Cardiac muscle cell (in vitro differentiated cells and primary cell): Measurements from ENCODE around the gene CDK14. TPM values are rescaled to one million over a fixed set of nuclear protein-coding genes. Genes with fewer than 3 reads are reported as not detected.
A peak's percentile ranks its signal among the peaks of the same experiment; 100 is the strongest.

Experiments
- DNase-seq, 2 donors: peaks; one replicate each; pipeline versions ENCODE4 v3.0.0 to v3.0.0-alpha.2; 2010 to 2017; ENCODE audit warnings: low read depth in 1 of 2, low spot score in 1 of 2
- H3K27ac ChIP-seq: fragments of 200-600 bp; sonication (generic); 2 replicates; pipeline ENCODE4 v1.5.1; 2016
- H3K27me3 ChIP-seq: fragments of 200-600 bp; sonication (generic); 2 replicates; pipeline ENCODE4 v1.6.0; 2016; ENCODE audit warnings: control low read depth
- H3K36me3 ChIP-seq: fragments of 200-600 bp; sonication (generic); 2 replicates; pipeline ENCODE4 v1.5.1; 2016; ENCODE audit warnings: control low read depth
- H3K4me1 ChIP-seq: fragments of 200-600 bp; sonication (generic); 2 replicates; pipeline ENCODE4 v1.8.1; 2017; ENCODE audit warnings: low read depth, mild to moderate bottlenecking, mixed run types
- H3K4me3 ChIP-seq: fragments of 200-600 bp; sonication (generic); 2 replicates; pipeline ENCODE4 v1.5.1; 2016; ENCODE audit warnings: mild to moderate bottlenecking
- H3K9me3 ChIP-seq: fragments of 200-600 bp; sonication (generic); 2 replicates; pipeline ENCODE4 v1.5.1; 2017; ENCODE audit warnings: low read depth, mild to moderate bottlenecking, control low read depth
- CTCF ChIP-seq: IDR thresholded peaks from 2 replicates; pipeline ENCODE4 v1.5.1; 2012; ENCODE audit warnings: low read depth, mild to moderate bottlenecking, low read length
- polyA plus RNA-seq: library from polyadenylated mRNA; unstranded; fragments of >200 nt; fragmentation: Nextera tagmentation; extraction: Ambion mirVana; gene quantifications from 2 replicates; pipeline ENCODE4 v1.2.1, GENCODE V29; 2016
- total RNA-seq: library from RNA; depleted of rRNA; stranded (reverse); fragments of >200 nt; gene quantifications from 2 replicates; pipeline ENCODE4 v1.2.3, GENCODE V29; 2016

Gene CDK14
- total and polyA plus RNA-seq, 2 experiments from 2014 or later, result 22.5 to 23.1 TPM

DNA sequence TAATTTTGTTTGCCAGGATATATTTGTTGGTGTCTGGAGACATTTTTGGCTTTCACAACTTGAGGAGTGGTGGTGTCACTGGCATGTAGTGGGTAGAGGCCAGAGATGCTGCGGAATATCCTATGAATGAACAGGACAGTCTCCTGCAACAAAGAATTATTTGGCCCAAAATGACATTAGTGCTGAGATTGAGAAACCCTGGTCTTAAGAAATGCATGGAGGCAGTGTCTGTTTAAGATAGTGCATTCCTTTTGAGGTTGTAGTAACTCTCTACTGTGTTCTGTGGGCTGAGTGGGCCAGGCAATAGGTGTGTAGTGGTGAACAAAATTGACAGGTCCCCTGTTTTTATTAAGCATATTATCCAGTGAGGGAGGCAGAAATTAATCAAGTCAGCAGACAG lies 165.5 kb downstream of the CDK14 start:
- Histone ChIP-seq H3K4me1 (peaks cover 19% of the 10 kb centered on the region), H3K36me3 (no peaks in the 10 kb centered on the region), H3K27ac (no peak overlapping the region), H3K27me3 (no peaks in the 10 kb centered on the region), H3K4me3 (no peak overlapping the region), H3K9me3 (no peaks in the 10 kb centered on the region)
- no peak for TF ChIP-seq CTCF
- DNase-seq, result peak in 1 of 2 donors; percentile 30

DNA sequence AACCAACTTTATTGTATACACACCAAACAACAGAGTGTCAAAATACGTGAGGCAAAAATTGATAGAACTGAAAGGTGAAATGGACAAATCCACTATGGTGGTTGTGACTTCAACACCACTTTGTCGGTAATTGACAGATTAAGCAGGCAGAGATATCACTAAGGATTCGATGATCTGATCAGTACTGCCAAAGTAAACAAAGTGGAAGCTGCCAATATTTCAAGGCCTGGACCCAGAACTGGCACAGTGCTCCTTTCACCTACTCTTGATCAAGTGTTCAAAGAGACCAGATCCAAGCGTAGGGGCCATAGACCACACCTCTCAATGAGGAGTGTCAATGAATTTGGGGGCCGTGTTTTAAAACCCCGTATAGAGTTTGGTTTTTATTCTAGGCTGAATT lies 167.0 kb downstream of the CDK14 start:
- TF ChIP-seq CTCF, result no peak
- Histone ChIP-seq H3K4me3 (no peak overlapping the region), H3K9me3 (no peaks in the 10 kb centered on the region), H3K4me1 (peaks cover 29% of the 10 kb centered on the region), H3K36me3 (no peaks in the 10 kb centered on the region), H3K27ac (no peak overlapping the region), H3K27me3 (no peaks in the 10 kb centered on the region)
- no peak for DNase-seq

DNA sequence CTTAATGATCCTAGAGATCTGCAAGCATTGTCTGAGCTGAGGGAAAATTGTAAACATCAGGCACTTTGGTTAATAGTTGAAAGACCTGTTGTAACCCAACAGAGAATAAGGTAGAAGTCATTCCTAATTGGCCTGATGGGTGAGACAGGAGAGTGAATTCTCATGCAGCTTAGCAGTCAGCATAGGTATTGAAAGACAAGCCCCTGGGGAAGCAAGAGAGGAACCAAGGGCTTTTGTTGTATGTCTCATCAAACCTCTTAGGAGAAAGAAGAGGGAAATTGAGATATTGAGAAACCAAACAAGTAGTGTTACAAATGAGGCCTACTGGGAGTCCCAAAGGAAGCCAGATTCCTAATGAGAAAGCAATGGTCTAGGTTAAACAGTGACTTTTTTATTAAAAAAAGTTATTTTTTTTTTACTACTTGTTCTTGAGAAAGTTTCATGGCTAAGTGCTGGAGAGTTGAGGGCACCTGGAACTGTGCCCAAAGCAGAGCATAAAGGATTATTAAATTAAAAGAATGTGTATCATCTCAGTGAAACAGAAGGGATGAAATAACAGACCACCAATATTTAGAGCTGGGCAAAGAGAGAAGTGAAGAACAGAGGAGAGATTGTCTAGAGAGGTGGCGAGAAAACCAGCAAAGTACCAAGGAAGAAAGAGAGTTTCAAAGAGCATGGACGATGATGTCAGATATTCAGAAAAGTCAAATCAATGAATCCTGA lies 168.9 kb downstream of the CDK14 start:
- Histone ChIP-seq H3K4me3 (no peak overlapping the region), H3K27ac (no peak overlapping the region), H3K27me3 (no peaks in the 10 kb centered on the region), H3K9me3 (no peaks in the 10 kb centered on the region), H3K36me3 (no peaks in the 10 kb centered on the region), H3K4me1 (peaks cover 29% of the 10 kb centered on the region)
- TF ChIP-seq CTCF, result no peak
- no peak for DNase-seq

DNA sequence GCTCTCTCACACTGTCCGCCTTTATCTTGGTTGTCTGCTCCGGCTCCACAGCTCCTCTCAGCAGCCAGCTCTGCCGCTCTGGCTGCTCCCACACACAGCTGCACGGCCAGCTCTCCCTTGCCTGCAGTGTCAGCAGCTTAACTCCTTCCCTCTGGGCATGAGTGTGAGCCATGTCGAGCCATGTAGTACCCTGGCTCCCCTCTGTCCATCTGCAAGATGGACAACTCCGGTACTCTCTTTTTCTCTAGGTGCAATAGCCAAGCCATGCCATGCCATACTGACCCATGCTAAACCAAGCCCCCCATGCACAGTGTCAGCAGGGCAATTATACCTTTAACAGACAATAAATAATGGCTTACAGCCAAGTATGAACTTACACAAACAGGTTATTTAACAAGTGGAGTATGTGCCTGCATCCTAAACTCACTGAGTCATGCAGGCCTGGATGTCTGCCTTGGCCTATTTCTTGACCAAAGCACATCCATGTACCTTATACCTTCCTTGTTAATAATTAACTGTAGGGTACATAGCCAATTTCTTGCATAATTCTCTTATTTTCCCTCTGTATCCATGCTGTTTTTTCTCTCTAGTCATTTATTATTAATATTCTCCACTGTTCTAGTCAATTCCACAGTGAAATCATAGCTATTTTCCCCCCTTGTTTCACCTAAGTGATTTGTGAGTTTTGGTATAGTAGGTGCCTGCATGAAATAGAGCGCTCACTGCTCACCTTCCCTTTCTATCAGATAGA lies 170.9 kb downstream of the CDK14 start:
- Histone ChIP-seq H3K27ac (peak overlapping the region; percentile 87), H3K4me3 (no peak overlapping the region), H3K4me1 (peaks cover 24% of the 10 kb centered on the region), H3K9me3 (no peaks in the 10 kb centered on the region), H3K27me3 (no peaks in the 10 kb centered on the region), H3K36me3 (no peaks in the 10 kb centered on the region)
- TF ChIP-seq CTCF, result no peak
- DNase-seq, result peak; percentile 78 to 93

DNA sequence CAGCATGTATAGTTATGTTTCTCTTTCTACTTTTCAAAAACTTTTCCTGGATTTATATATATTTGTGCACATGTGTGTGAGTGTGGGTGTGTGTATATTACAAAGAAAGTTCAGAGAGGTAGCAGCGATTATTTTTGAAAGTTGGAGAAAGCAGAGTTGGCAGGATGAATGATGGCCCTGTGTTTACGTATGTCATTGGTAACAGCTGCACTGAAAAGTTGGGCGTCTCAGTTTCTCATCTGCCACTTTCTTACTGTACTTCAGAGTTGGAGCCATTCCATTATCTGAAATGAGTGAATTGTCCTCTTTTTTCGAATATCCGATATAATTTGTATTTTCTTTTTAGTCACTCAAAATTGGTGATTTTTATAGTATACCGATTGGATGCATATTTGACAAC lies 172.2 kb downstream of the CDK14 start:
- DNase-seq, result no peak
- H3K4me3 ChIP-seq, result no peak overlapping the region
- H3K36me3 ChIP-seq, result no peaks in the 10 kb centered on the region
- peaks cover 24% of the 10 kb centered on the region for H3K4me1 ChIP-seq
- no peaks in the 10 kb centered on the region for H3K9me3 ChIP-seq
- TF ChIP-seq CTCF, result no peak
- H3K27ac ChIP-seq, result no peak overlapping the region
- no peaks in the 10 kb centered on the region for H3K27me3 ChIP-seq
